HepG2 (cell line): ENCODE results near the gene MATN1. TPM values are rescaled to one million over a fixed set of nuclear protein-coding genes. Genes with fewer than 3 reads are reported as not detected.

Experiments
- ATAC-seq: fragments of 200-7000 bp; cut with Tn5 transposase; 3 replicates; pipeline ENCODE4 v1.9.1; 2020; ENCODE audit warnings: mild to moderate bottlenecking, moderate library complexity
- BruUV-seq: library from RNA; stranded (reverse); fragments of 400-500 nt; replicated peaks from 2 replicates; lab custom pipeline; 2021; lab: Mats Ljungman, UMichigan
- CTCF ChIA-PET: fragments of 300-600 bp; formaldehyde crosslinking; extraction: SDS; loops from one replicate; lab custom pipeline; 2021; ENCODE audit warnings: low total read pairs, inconsistent platforms, low intra/inter-chr PET ratio; lab: Yijun Ruan, JAX
- POLR2A ChIA-PET: fragments of 350-600 bp; sonication (Branson Sonifier 250); formaldehyde crosslinking; loops from one replicate; lab custom pipeline; 2020; ENCODE audit warnings: antibody characterized with exemption, inconsistent platforms; lab: Yijun Ruan, JAX
- DNase-seq: peaks from one replicate; pipeline ENCODE4 v3.0.0-alpha.2; 2015; ENCODE audit warnings: low spot score
- FAIRE-seq: peaks from 3 replicates; lab custom pipeline; 2011; peaks lifted over from hg19 to GRCh38; lab: Jason Lieb, UNC
- H2AFZ ChIP-seq: one replicate; pipeline ENCODE4 v1.6.1; 2011; ENCODE audit warnings: low read length, inconsistent platforms
- H3K27ac ChIP-seq: fragments of 300-600 bp; 3 replicates; pipeline ENCODE4 v1.8.0; 2011; ENCODE audit warnings: mixed run types, mild to moderate bottlenecking, mixed read lengths, low read length, inconsistent platforms; ENCODE audit not compliant: insufficient read depth; ENCODE audit errors: extremely low read length
- H3K27me3 ChIP-seq, 2 experiments: fragments of 200-600 bp in 1 of 2; 2 replicates in 1 of 2; 3 replicates in 1 of 2; pipeline versions ENCODE4 v1.6.0 to v1.8.0; 2011; ENCODE audit warnings: low read length in 2 of 2, mild to moderate bottlenecking in 2 of 2, moderate library complexity in 2 of 2, inconsistent platforms in 1 of 2; ENCODE audit not compliant: insufficient read depth in 2 of 2, control insufficient read depth in 1 of 2
- H3K36me3 ChIP-seq, 2 experiments: fragments of 200-600 bp in 1 of 2; replicated peaks in 1 of 2; 2 replicates in 1 of 2; 3 replicates in 1 of 2; pipeline versions ENCODE4 v1.5.1 to v1.8.0; 2011; ENCODE audit warnings: low read length in 2 of 2, inconsistent platforms in 1 of 2; ENCODE audit not compliant: insufficient read depth in 2 of 2, control insufficient read depth in 1 of 2
- H3K4me1 ChIP-seq: 2 replicates; pipeline ENCODE4 v1.5.1; 2012; ENCODE audit warnings: low read length, inconsistent platforms; ENCODE audit not compliant: insufficient read depth
- H3K4me2 ChIP-seq: 2 replicates; pipeline ENCODE4 v1.6.0; 2011; ENCODE audit warnings: low read depth, low read length, inconsistent platforms
- H3K4me3 ChIP-seq, 3 experiments: fragments of 200-600 bp in 1 of 3; sonication (generic), shearing (Covaris generic) in 1 of 3; replicated peaks in 1 of 3; 2 replicates each; pipeline ENCODE4 v1.5.1; 2011 to 2016; ENCODE audit warnings: low read length in 3 of 3, inconsistent platforms in 2 of 3, low read depth in 2 of 3, mild to moderate bottlenecking in 2 of 3, control low read depth in 1 of 3, mixed read lengths in 1 of 3; ENCODE audit not compliant: insufficient read depth in 1 of 3
- H3K79me2 ChIP-seq: one replicate; pipeline ENCODE4 v1.6.1; 2011; ENCODE audit warnings: low read length, inconsistent platforms; ENCODE audit not compliant: insufficient read depth
- H3K9ac ChIP-seq: 2 replicates; pipeline ENCODE4 v1.6.0; 2011; ENCODE audit warnings: mild to moderate bottlenecking, low read depth, low read length, inconsistent platforms; ENCODE audit not compliant: insufficient read depth
- H3K9me3 ChIP-seq: 2 replicates; pipeline ENCODE4 v1.5.1; 2012; ENCODE audit warnings: mild to moderate bottlenecking, low read length
- H4K20me1 ChIP-seq: 2 replicates; pipeline ENCODE4 v1.6.0; 2011; ENCODE audit warnings: inconsistent platforms, mild to moderate bottlenecking, low read length, moderate library complexity; ENCODE audit not compliant: insufficient read depth
- AKNA ChIP-seq: sonication (generic); formaldehyde crosslinking; IDR thresholded peaks from 2 replicates; pipeline ENCODE4 v1.4.0; 2020; ENCODE audit warnings: missing genetic modification reagents, borderline replicate concordance
- KLF16 ChIP-seq, 2 experiments: sonication (generic) in 1 of 2; formaldehyde crosslinking in 1 of 2; IDR thresholded peaks; 2 replicates each; pipeline versions ENCODE4 v1.6.1 to v1.8.0; 2016 to 2023; ENCODE audit warnings: missing genetic modification reagents in 2 of 2, missing compliant biosample characterization in 1 of 2
- WGBS: methylation state at CpG from one replicate; pipeline ENCODE4 v1.1.6; 2017; ENCODE audit warnings: low lambda C conversion rate; 5-methylcytosine and 5-hydroxymethylcytosine counted together
- in situ Hi-C: cut with HindIII; loops from 2 replicates; pipeline ENCODE4 v1.10.0; 2017; ENCODE audit warnings: low pct_unique_long_range_greater_than_20kb; ENCODE audit not compliant: extremely low pct_ligation_motif_present
- intact Hi-C: fragments of 100-400 bp; cut with micrococcal nuclease; formaldehyde crosslinking; loops from one replicate; pipeline ENCODE4 v1.10.0; 2022; ENCODE audit not compliant: unreplicated experiment
- polyA plus RNA-seq, 8 experiments: library from polyadenylated mRNA; depleted of rRNA in 3 of 8; stranded (reverse) in 7 of 8; unstranded in 1 of 8; fragments of >200 nt; fragmentation: Illumina TruSeq in 4 of 8; extraction: Trizol in 4 of 8; gene quantifications; 2 replicates each; pipeline versions ENCODE4 v1.2.1 to v1.2.3, GENCODE V29; 2011 to 2016; ENCODE audit warnings: low read depth in 4 of 8, missing spikeins in 1 of 8, mixed read lengths in 1 of 8; ENCODE audit not compliant: insufficient read depth in 1 of 8
- total RNA-seq, 5 experiments: library from RNA; depleted of rRNA; stranded (reverse); fragments of >200 nt; fragmentation: Illumina TruSeq; extraction: Trizol; gene quantifications; 2 replicates each; pipeline ENCODE4 v1.2.3, GENCODE V29; 2016; ENCODE audit warnings: low read depth in 1 of 5
- TF ChIP-seq, protein P1 (sequence below): sonication (generic); IDR thresholded peaks from 2 replicates; pipeline ENCODE4 v1.6.1; 2016; ENCODE audit warnings: low read depth, borderline replicate concordance
- TF ChIP-seq, protein P2 (sequence below): sonication (generic); formaldehyde crosslinking; IDR thresholded peaks from 2 replicates; pipeline ENCODE4 v1.4.0; 2020; ENCODE audit warnings: missing genetic modification reagents
- TF ChIP-seq, protein P3 (sequence below): sonication (generic); formaldehyde crosslinking; IDR thresholded peaks from 2 replicates; pipeline ENCODE4 v1.8.1; 2023; ENCODE audit warnings: missing genetic modification reagents, mild to moderate bottlenecking, borderline replicate concordance

Gene MATN1
- total and polyA plus RNA-seq, 2 of the 13 experiments (the other 11 are each of a cell fraction or from before 2014, with no cell fraction given): 0.04 to 0.05 TPM

GRCh38 chr1:30749691-30750583, 26.6 kb upstream of the MATN1 start:
- no peak overlapping the region for H3K4me3 ChIP-seq
- ATAC-seq: no peak
- no peaks in the 10 kb centered on the region for H3K79me2 ChIP-seq
- DNase-seq: no peak
- H3K4me1 ChIP-seq: peaks cover 58% of the 10 kb centered on the region
- H2AFZ ChIP-seq: no peak overlapping the region
- H4K20me1 ChIP-seq: no peaks in the 10 kb centered on the region
- POLR2A ChIA-PET: no interaction called here
- H3K9ac ChIP-seq: no peak overlapping the region
- no peaks in the 10 kb centered on the region for H3K36me3 ChIP-seq
- TF ChIP-seq, protein P1, sequence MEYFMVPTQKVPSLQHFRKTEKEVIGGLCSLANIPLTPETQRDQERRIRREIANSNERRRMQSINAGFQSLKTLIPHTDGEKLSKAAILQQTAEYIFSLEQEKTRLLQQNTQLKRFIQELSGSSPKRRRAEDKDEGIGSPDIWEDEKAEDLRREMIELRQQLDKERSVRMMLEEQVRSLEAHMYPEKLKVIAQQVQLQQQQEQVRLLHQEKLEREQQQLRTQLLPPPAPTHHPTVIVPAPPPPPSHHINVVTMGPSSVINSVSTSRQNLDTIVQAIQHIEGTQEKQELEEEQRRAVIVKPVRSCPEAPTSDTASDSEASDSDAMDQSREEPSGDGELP: no peak
- TF ChIP-seq, protein P2, sequence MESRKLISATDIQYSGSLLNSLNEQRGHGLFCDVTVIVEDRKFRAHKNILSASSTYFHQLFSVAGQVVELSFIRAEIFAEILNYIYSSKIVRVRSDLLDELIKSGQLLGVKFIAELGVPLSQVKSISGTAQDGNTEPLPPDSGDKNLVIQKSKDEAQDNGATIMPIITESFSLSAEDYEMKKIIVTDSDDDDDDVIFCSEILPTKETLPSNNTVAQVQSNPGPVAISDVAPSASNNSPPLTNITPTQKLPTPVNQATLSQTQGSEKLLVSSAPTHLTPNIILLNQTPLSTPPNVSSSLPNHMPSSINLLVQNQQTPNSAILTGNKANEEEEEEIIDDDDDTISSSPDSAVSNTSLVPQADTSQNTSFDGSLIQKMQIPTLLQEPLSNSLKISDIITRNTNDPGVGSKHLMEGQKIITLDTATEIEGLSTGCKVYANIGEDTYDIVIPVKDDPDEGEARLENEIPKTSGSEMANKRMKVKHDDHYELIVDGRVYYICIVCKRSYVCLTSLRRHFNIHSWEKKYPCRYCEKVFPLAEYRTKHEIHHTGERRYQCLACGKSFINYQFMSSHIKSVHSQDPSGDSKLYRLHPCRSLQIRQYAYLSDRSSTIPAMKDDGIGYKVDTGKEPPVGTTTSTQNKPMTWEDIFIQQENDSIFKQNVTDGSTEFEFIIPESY (CRISPR knock-in tag): peak; percentile 65
- TF ChIP-seq, protein P3, sequence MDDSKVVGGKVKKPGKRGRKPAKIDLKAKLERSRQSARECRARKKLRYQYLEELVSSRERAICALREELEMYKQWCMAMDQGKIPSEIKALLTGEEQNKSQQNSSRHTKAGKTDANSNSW (CRISPR knock-in tag): no peak
- TF ChIP-seq KLF16 (CRISPR knock-in tag; IDR thresholded peaks at IDR 0.05) (no peak), AKNA (no peak)
- no peak for FAIRE-seq
- CTCF ChIA-PET: no interaction called here
- H3K9me3 ChIP-seq: no peaks in the 10 kb centered on the region
- no peak overlapping the region for H3K27ac ChIP-seq
- no TSS peak for BruUV-seq
- no peak overlapping the region for H3K4me2 ChIP-seq
- in situ Hi-C loops: no loop called here
- WGBS: 78% methylated on average over 23 of the region's 23 CpGs
- H3K27me3 ChIP-seq: 0 out of 5 replicates have a peak, but pooled peaks cover 0 to 3% of the 10 kb centered on the region in 2 experiments
- intact Hi-C loops: no loop called here
